ENCODE data around the gene HS3ST2.
"Not testable (repeated sequence)": the region's sequence is repeated elsewhere in the genome, so short reads cannot be mapped to it uniquely, and the experiment has no call there.

The HS3ST2 gene

DNA sequence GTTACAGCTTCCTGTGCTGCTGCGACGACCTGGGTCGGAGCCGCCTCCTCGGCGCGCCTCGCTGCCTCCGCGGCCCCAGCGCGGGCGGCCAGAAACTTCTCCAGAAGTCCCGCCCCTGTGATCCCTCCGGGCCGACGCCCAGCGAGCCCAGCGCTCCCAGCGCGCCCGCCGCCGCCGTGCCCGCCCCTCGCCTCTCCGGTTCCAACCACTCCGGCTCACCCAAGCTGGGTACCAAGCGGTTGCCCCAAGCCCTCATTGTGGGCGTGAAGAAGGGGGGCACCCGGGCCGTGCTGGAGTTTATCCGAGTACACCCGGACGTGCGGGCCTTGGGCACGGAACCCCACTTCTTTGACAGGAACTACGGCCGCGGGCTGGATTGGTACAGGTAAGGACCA lies 746 bp downstream of the HS3ST2 start:
- DNase-seq (ENCODE audit: extremely low spot score) = no peak
- ChIA-PET POLR2A (no interaction called here), CTCF (no interaction called here)
- TF ChIP-seq HDGF (IDR thresholded peaks at IDR 0.05; ENCODE audit: borderline replicate concordance) (no peak), ELF4 (IDR thresholded peaks at IDR 0.05) (no peak), FOXM1 (IDR thresholded peaks at IDR 0.05; ENCODE audit: borderline replicate concordance) (no peak), CTBP1 (IDR thresholded peaks at IDR 0.05; ENCODE audit: borderline replicate concordance) (no peak), FOXA1 (IDR thresholded peaks at IDR 0.05) (no peak)

GRCh38 chr16:22815863-22816262 lies 1.9 kb downstream of the HS3ST2 start:
- DNase-seq (ENCODE audit: extremely low spot score) = no peak

GRCh38 chr16:22816475-22816874 lies 2.5 kb downstream of the HS3ST2 start:
- TF ChIP-seq LEF1 (IDR thresholded peaks at IDR 0.05; ENCODE audit: borderline replicate concordance) = no peak
- TF ChIP-seq ARNT (IDR thresholded peaks at IDR 0.05) = no peak
- TF ChIP-seq FOXA1 (IDR thresholded peaks at IDR 0.05) = no peak
- TF ChIP-seq ZNF384 (IDR thresholded peaks at IDR 0.05) = no peak
- TF ChIP-seq CTBP1 (IDR thresholded peaks at IDR 0.05; ENCODE audit: borderline replicate concordance) = no peak
- TF ChIP-seq BHLHE40 (IDR thresholded peaks at IDR 0.05; ENCODE audit: borderline replicate concordance) = no peak
- TF ChIP-seq TARDBP (IDR thresholded peaks at IDR 0.05) = no peak
- TF ChIP-seq SUZ12 (IDR thresholded peaks at IDR 0.05) = no peak
- TF ChIP-seq NFRKB (IDR thresholded peaks at IDR 0.05) = no peak
- no peak for TF ChIP-seq PKNOX1 (IDR thresholded peaks at IDR 0.05)
- TF ChIP-seq SP1 (IDR thresholded peaks at IDR 0.05) = no peak
- no peak for TF ChIP-seq HDGF (IDR thresholded peaks at IDR 0.05; ENCODE audit: borderline replicate concordance)
- no peak for TF ChIP-seq FOXM1 (IDR thresholded peaks at IDR 0.05; ENCODE audit: borderline replicate concordance)
- TF ChIP-seq L3MBTL2 (conservative IDR thresholded peaks at IDR 0.05) = no peak
- TF ChIP-seq FOXK2 (IDR thresholded peaks at IDR 0.05) = no peak
- no peak for TF ChIP-seq ELF4 (IDR thresholded peaks at IDR 0.05)
- DNase-seq (ENCODE audit: extremely low spot score) = no peak
- CTCF ChIA-PET = no interaction called here
- POLR2A ChIA-PET = no interaction called here

More at GRCh38 chr16:22815863-22816262, 1.9 kb downstream of the HS3ST2 start:
- TF ChIP-seq SUZ12 (IDR thresholded peaks at IDR 0.05) (no peak), BHLHE40 (IDR thresholded peaks at IDR 0.05; ENCODE audit: borderline replicate concordance) (no peak), CTBP1 (IDR thresholded peaks at IDR 0.05; ENCODE audit: borderline replicate concordance) (no peak), NFRKB (IDR thresholded peaks at IDR 0.05) (no peak), ARNT (IDR thresholded peaks at IDR 0.05) (no peak), LEF1 (IDR thresholded peaks at IDR 0.05; ENCODE audit: borderline replicate concordance) (no peak), FOXA1 (IDR thresholded peaks at IDR 0.05) (no peak), FOXM1 (IDR thresholded peaks at IDR 0.05; ENCODE audit: borderline replicate concordance) (no peak), HDGF (IDR thresholded peaks at IDR 0.05; ENCODE audit: borderline replicate concordance) (no peak), L3MBTL2 (conservative IDR thresholded peaks at IDR 0.05) (no peak), TARDBP (IDR thresholded peaks at IDR 0.05) (no peak), SP1 (IDR thresholded peaks at IDR 0.05) (no peak), FOXK2 (IDR thresholded peaks at IDR 0.05) (no peak), PKNOX1 (IDR thresholded peaks at IDR 0.05) (no peak), ZNF384 (IDR thresholded peaks at IDR 0.05) (no peak), ELF4 (IDR thresholded peaks at IDR 0.05) (no peak)
- POLR2A ChIA-PET = no interaction called here
- CTCF ChIA-PET = no interaction called here

GRCh38 chr16:22818736-22819135 lies 4.8 kb downstream of the HS3ST2 start:
- DNase-seq (ENCODE audit: extremely low spot score); CTCF ChIA-PET; POLR2A ChIA-PET: not testable (repeated sequence)

DNA sequence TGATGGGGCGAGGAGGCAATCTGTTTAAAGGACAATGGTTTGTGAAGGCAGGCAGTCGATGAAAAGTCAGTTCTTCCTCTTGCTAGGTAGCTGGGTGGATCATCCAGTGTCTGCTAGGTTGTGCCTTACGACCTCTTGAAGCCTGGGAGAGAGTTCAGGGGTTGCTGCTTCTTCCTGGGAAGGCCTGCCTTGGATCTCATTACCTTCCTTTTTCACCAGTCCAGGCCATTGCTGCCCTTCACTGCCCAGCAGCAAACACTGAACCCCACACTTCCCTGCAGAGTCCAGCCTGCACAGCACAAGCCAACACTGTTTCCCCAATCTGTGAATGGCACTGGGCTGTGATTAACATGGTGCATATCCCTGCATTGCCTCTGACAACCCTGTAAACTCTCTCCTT lies 24.7 kb downstream of the HS3ST2 start:
- TF ChIP-seq ELF4 (IDR thresholded peaks at IDR 0.05) (no peak), LEF1 (IDR thresholded peaks at IDR 0.05; ENCODE audit: borderline replicate concordance) (no peak), PKNOX1 (IDR thresholded peaks at IDR 0.05) (no peak), SUZ12 (IDR thresholded peaks at IDR 0.05) (no peak), NFRKB (IDR thresholded peaks at IDR 0.05) (no peak), FOXM1 (IDR thresholded peaks at IDR 0.05; ENCODE audit: borderline replicate concordance) (no peak), L3MBTL2 (conservative IDR thresholded peaks at IDR 0.05) (no peak), SP1 (IDR thresholded peaks at IDR 0.05) (no peak), TARDBP (IDR thresholded peaks at IDR 0.05) (no peak), ARNT (IDR thresholded peaks at IDR 0.05) (no peak), BHLHE40 (IDR thresholded peaks at IDR 0.05; ENCODE audit: borderline replicate concordance) (no peak), FOXA1 (IDR thresholded peaks at IDR 0.05) (no peak), CTBP1 (IDR thresholded peaks at IDR 0.05; ENCODE audit: borderline replicate concordance) (no peak), FOXK2 (IDR thresholded peaks at IDR 0.05) (no peak)
- ChIA-PET POLR2A (no interaction called here), CTCF (no interaction called here)
- no peak for DNase-seq (ENCODE audit: extremely low spot score)

DNA sequence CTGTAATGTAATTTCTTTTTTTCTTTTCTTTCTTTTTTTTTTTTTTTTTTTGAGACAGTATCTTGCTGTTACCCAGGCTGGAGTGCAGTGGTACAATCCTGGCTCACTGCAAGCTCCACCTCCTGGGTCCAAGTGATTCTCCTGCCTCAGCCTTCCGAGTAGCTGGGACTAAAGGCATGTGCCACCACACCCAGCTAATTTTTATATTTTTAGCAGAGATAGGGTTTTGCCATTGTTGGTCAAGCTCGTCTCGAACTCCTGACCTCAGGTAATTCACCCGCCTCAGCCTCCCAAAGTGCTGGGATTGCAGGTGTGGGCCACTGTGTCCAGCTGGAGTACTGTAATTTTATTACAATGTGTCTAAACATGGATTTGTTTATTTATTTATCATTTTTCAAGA lies 28.1 kb downstream of the HS3ST2 start:
- DNase-seq (ENCODE audit: extremely low spot score); POLR2A ChIA-PET: not testable (repeated sequence)
- CTCF ChIA-PET = interaction anchor here (0.6 kb wide), 1 partner anchor 13 kb away, joined by 3 read pairs; no protein-coding TSS in a partner anchor

DNA sequence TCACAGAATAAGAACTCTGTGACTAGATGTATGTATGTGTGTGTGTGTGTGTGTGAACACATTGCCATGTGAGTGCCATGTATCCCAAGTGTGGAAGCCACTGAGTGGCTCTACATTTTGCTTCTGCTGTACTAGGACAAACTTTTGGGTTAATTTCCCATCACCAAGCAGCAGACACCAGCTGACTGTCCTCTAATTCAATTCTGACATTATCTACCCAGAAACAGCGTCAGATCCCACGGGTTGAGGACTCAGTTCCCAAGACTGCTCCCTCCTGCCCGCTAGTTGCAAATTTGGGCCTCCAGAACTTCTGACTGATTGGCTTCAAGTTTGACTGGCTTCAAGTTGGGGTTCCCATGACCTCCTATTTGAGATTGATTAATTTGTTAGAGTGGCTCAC lies 29.2 kb downstream of the HS3ST2 start:
- no peak for DNase-seq (ENCODE audit: extremely low spot score)
- TF ChIP-seq SP1 (IDR thresholded peaks at IDR 0.05) (no peak), LEF1 (IDR thresholded peaks at IDR 0.05; ENCODE audit: borderline replicate concordance) (no peak), FOXK2 (IDR thresholded peaks at IDR 0.05) (no peak), ZNF384 (IDR thresholded peaks at IDR 0.05) (no peak), NFRKB (IDR thresholded peaks at IDR 0.05) (no peak), BHLHE40 (IDR thresholded peaks at IDR 0.05; ENCODE audit: borderline replicate concordance) (no peak), HDGF (IDR thresholded peaks at IDR 0.05; ENCODE audit: borderline replicate concordance) (no peak), FOXA1 (IDR thresholded peaks at IDR 0.05) (no peak), CTBP1 (IDR thresholded peaks at IDR 0.05; ENCODE audit: borderline replicate concordance) (no peak), ARNT (IDR thresholded peaks at IDR 0.05) (no peak), FOXM1 (IDR thresholded peaks at IDR 0.05; ENCODE audit: borderline replicate concordance) (no peak), ELF4 (IDR thresholded peaks at IDR 0.05) (no peak), PKNOX1 (IDR thresholded peaks at IDR 0.05) (no peak), L3MBTL2 (conservative IDR thresholded peaks at IDR 0.05) (no peak), TARDBP (IDR thresholded peaks at IDR 0.05) (no peak), SUZ12 (IDR thresholded peaks at IDR 0.05) (no peak)
- CTCF ChIA-PET = no interaction called here
- POLR2A ChIA-PET = no interaction called here

All from HEK293T (cell line).